Activated naive CD4-positive, alpha-beta T cell treated with anti-CD3 and anti-CD28 coated beads, Interleukin-2, amount 50 U/mL, for 24 hours (primary cell): ENCODE data around the gene VCX3B.

ENCODE experiments used
- H3K27ac Mint-ChIP-seq: one replicate; pipeline ENCODE4 v1.8.0; 2021; ENCODE audit warnings: mild to moderate bottlenecking, mixed read lengths
- H3K27me3 Mint-ChIP-seq: one replicate; pipeline ENCODE4 v1.8.0; 2021; ENCODE audit warnings: mixed read lengths
- H3K36me3 Mint-ChIP-seq: one replicate; pipeline ENCODE4 v1.8.0; 2021; ENCODE audit warnings: mixed read lengths
- H3K4me1 Mint-ChIP-seq: one replicate; pipeline ENCODE4 v1.8.0; 2021; ENCODE audit warnings: mixed read lengths
- H3K4me3 Mint-ChIP-seq: one replicate; pipeline ENCODE4 v1.8.0; 2021; ENCODE audit warnings: mild to moderate bottlenecking, mixed read lengths
- H3K9me3 Mint-ChIP-seq: one replicate; pipeline ENCODE4 v1.8.0; 2021; ENCODE audit warnings: mixed read lengths

VCX3B gene

DNA sequence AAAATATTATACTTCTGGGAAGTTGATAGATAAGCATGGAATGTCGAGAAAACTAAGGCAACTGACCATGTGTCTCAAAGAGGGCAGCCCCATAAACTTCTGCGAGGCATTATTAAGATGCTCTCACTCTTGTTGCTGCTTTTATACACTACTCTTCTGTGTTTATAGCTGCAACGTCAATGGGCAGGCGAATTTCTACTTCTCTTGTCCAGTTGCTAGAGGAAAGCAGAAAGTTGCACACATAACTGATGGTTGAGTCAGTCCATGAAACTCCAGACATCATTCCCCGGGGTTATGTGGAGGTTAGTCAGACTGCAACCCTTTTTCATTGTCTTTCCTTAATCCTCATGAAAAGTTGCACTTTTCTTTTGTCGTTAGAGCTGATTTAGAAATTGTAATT lies 39.8 kb downstream of the VCX3B start:
- no peaks in the 10 kb centered on the region for H3K9me3 Mint-ChIP-seq
- no peak overlapping the region for H3K4me3 Mint-ChIP-seq
- no peaks in the 10 kb centered on the region for H3K4me1 Mint-ChIP-seq
- H3K36me3 Mint-ChIP-seq, result no peaks in the 10 kb centered on the region
- H3K27ac Mint-ChIP-seq, result no peak overlapping the region
- peaks cover 2% of the 10 kb centered on the region for H3K27me3 Mint-ChIP-seq
